Stimulated activated CD4-positive, alpha-beta T cell treated with anti-CD3 and anti-CD28 coated beads, TNF-alpha, amount 100 ng/mL, for 48 hours (primary cell): ENCODE measurements around the gene CTDSPL.

Source experiments
- DNase-seq, 3 donors: peaks; one replicate each; pipeline ENCODE4 v3.0.0-alpha.2; 2020; ENCODE audit warnings: low read depth in 3 of 3

The CTDSPL gene

DNA sequence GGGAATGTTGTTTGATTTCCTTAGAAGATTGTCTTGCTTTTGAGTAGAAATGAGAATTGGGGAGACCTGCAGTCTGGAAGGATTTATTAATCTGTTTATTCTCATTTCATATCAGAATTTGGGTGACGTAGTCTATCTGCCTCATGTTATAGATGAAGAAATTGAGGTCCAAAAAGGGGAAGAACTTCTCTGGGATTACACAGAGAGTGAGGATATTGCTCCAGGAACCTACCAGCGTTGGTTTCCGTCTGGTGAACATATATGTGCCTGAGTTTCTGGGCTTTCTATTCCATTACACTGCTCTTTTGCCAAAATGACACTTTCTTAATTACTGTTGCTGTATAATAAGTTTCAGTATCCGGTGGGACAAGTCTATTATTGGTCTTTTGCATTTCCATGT, 51.8 kb downstream of the CTDSPL start:
- DNase-seq = no peak

DNA sequence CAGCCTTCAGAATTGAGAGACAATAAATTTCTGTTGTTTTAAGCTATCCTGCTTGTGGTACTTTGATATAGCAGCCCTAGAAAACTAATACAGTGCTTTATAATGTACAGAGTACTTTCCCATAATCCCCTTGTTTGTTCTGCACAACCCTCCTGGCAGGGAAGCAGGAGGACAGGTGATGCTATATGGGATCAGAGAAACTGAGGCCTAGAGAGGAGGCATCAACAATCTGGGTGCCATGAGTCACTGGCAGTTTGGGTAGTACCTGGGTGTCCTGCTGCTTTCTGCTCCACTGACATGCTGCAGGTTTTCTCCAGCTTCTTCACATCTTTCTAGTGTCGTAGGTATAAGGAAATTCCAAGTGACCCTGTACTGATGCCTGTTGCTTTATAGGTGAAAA, 55.0 kb downstream of the CTDSPL start:
- DNase-seq = no peak

DNA sequence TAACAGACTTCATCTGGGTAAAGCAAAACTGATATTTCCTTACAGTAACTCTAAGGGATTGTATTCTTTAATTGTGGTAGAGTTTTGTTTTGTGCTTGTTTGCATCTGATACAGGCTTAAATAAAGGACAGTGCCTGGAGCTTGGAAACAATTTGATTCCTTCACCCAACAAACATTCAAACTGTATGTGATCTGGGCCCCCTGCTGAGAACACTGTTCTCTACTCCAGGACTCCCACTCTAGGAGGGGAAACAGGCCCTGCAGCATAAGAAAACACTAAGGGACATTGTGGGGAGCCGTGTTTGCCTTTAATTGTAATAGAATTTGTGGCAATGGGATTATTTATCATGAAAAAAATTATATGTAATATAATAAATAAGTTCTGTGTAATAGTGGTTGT, 56.9 kb downstream of the CTDSPL start:
- no peak for DNase-seq

DNA sequence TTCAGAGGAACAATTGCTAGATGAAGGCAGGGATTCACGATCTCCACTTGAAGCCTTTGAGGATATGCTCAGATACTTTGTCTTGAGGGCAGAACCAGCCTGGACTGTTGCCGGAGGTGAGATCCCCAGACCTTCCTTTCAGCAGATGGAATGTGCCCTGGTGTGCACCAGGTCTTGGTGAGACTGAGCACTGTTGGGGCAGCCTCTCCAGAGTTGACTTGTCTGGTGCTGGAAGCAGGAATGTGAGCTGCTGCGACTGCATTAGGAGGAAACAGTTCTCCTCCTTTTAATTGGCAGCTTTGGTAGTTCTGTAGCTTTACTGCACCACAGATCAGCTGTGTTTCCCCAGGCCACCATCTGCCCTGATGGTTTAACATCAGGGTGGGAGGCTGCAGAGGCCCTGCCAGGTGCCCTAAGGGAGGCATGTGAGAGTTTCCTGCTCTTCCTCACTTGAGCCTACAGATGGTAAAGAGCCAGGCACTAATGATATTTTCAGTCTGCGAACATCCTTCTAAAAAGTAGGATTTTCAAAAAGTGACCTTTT, 58.5 kb downstream of the CTDSPL start:
- no peak for DNase-seq

DNA sequence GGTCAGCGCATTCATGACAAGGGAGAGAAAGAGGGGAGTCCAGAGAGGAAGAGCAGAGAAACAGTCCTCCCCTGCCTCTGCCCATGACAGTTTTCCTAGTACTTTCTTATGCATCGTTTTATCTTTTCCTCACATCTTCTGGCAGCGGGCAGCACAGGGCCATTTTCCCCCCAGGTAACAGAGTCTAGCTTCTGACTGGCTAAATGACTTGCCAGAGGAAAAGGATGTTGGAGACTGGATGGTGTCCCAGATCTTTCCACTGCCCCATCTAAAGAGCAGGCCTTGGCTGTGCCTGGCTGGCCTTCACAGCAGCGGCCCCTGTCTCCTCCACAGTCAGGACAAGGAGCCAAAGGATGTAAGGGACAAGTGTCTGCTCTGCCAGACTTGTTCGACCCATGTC, 59.3 kb downstream of the CTDSPL start:
- no peak for DNase-seq

DNA sequence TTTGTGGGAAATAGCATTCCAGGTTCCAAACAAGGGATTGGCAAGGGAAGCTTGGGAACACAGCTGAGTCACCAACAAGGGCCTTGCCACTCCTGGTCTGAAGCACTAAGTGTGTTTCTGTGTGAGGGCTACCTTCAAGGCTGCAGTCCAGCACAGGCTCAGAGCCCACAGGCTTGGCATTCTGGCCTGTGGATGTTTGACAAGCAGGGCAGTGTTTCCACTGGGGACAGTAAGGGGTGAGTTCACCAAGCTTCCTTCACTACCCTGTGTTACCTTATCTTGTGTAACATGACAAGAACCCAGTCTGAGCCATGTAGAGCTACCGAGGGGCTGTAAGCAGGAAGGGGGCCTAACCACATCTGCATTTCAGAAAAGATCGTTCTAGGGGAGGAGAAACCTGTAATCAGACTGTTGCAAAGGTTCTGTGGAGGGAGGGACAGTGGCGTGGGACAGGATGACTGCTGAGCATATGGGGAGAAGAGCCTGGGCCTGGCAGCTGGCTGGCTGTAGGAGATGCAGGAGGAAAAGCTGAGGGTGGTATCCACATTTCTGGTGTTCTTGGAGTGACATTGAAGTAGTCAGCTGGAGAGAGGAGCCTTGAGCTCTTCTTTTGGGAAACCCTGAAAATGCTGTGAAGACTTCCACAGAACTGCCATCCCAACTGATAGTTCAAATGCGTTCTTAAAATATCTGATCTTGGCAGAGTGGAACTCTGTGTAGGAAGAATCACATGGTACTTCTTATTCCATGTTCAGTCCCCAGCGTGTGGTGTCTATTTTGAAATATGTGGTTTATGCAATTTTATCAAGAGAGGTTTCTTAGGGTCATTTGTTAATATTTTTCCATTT, 61.3 kb downstream of the CTDSPL start:
- no peak for DNase-seq

DNA sequence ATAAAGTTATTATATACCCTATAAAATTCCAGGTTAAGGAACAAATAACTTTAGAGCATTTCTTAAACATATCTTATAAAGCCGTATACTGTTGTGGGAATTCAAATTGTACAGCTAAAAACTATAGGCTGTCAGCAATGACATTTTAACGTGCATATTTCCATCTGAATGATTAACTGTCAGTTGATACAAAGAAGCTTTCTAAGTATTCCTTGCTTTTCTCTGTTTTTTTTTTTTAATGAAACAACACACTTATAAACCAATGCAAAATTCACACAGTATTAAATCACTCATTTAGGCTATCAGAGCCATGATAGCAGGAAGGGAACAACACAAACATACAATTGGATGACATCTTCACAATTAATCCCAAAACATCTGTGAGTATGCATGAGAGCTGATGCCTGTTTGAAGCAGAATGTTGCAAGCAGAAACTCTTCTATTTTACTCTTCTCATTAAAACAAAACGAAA, 61.9 kb downstream of the CTDSPL start:
- no peak for DNase-seq

DNA sequence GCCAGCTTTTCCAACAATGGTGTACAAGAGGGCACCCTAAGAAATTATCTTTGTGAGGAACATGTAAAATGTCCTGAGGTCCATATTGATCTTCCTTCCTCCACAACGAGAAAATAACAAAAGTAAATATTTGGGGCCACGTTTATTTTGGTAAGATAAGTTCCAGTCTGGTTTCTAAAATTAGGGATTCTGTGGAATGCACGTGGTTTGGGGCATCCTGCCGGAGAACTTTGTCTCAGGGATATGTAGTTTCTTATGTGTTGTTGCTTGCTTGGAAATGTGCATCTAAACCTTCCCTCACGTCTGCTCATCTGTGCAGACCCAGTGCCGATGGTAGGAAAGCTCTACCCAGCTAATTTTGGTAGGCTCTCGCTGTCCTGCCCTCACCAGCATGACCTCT, 62.8 kb downstream of the CTDSPL start:
- DNase-seq = no peak

DNA sequence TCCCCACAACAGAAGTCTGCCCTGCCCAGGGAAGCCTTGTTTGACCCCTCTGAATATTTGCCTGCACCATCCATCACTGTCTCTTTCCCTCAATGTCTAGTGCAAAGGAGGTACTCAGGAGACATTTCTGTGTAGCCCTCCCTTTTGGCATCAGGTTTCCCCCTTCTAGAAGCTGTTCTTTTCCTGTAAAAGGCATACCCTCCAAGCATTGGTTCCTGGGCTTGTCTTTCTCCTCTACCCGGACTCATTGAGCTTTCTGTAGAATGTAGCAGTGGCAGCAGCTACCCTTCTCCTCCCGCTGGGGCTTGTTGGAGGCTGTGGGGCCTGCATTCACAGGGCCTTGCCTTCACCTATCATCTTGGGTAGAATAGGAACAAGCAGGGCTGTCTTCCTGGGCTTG, 63.5 kb downstream of the CTDSPL start:
- DNase-seq = no peak

DNA sequence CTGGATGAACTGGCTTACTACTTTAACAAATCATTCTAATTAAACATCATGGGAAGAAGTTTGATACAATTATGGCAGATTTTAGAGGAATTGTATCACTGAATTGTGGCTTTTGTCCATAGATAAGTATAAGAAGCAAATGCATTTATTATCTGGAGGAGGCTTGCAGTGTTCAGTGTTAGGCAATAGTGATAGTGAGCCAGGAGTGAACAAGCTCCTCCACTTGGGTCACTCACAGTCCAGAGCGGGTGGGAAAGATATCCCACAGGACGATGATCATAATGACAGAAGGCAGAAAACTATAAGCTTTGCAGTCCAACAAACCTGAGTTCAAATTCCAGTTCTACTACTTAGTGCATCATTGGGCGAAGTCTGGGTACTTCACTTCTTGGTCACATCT, 64.9 kb downstream of the CTDSPL start:
- DNase-seq = no peak

DNA sequence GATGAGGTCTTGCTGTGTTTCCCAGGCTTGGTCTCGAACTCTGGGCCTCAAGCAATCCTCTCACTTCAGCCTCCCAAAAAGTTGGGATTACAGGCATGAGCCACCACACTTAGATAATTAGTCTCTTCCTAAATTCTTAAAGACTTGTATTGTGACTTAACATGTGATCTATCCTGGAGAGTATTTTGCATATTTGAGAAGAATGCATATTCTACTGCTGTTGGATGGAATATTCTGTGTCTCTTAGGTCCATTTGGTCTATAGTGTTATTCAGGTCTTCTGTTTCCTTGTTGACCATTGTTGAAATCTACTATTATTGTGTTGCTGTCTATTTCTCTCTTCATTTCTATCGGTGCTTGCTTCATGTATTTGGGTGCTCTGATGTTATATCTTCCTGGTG, 68.8 kb downstream of the CTDSPL start:
- DNase-seq = no peak

DNA sequence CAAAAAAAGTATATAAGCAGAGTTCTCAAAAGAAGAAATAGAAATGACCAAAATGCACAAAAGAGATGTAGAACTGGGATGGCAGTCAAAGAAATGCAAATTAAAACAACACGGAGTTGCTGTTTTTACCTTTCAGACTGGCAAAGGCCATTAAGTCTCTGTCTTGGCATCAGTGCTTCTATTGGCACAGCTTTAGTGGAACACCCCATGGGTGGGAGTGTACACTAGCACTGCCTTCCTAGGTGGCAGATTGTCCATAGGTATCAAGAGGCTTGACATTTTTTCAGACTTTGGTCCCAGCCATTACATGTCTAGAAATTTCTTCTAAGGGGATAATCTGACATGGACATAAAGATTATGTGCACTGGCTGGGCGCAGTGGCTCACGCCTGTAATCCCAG, 70.8 kb downstream of the CTDSPL start:
- DNase-seq = no peak

DNA sequence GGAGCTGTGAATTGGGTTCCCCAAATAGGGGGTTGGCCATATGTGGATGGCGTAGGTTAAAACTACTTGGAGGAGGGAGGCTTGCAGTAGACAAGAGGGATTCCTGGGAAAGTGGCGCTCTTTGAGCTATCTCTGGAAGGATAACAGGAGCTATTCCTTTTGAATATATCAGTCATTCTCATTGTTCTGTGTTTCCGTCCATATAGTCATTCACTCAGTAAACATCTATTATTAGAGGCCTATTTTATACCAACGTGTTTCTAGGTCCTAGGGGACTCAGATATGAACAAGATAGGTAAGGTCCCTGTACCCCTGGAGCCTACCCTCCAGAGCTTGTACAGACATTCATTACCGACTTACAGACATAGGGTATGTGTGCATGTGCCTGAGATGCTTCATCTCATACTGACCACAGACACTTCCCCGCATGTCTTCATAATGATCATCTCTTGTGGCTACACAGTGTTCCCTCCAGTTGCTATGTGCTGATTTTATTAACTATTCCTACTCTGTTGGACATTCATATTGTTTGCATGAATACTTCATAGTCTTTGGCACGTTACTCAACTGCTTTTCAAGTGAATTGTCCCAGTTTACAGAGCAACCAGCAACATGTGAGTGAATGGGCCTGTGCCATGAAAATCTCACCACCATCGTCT, 73.1 kb downstream of the CTDSPL start:
- DNase-seq = no peak

DNA sequence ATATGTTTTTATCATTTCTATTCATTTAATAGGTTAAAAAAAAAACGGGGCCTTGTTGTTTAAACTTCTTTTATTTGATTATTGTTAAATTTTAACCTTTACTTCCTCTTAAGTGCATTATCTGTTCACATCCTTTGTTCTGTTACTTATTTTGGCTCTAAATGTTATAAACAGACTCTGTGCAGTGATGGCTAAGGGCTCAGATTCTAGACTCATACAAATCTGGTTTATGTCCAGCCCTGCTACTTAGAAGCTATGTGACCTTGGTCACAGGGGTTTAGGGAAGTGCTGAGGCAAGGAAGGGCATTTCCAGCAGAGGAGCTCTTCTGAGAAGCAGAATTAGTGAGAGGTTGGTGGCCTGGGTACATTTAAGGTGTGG, 73.6 kb downstream of the CTDSPL start:
- no peak for DNase-seq

DNA sequence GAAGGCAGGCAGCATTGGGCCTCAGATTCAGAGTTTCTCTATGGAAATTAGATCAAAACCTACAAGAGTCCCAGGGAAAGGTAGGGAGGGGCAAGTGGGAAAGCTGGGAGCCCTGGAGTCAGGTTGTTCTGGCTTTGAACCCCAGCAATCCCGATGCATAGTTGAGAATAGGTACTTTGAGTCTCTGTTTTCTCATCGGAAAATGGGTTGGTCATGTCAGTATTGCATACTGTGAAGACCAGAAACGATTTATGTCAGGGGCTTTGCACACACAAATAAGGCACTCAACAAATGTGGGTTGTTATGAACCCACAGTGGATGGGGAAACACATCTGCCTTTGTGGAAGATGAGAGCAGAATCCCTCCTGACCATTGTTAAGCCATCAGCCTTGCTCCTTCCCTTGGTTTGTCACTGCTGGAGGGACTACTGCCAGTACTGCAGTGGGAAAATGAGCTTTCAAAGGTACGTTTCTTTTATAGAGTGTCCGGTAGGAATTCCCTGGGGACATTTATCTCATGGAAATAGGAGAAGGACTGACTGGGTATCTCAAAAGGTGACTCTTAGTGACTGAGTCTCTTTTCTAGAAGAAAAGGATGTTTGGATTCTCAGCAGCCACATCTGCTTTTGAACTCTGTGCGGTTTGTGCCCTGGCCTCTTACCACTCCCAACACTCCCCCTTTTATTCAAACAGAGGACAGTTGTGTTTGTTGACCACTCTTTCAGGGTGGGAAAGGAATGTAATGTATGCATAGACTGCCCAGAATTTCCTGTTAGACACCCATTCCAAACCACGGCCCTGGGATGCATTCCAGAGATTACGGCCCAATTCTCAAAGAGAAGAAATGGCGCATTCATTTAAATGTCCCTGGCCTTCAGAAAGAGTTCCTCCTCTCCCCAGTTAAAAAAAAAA, 74.3 kb downstream of the CTDSPL start:
- no peak for DNase-seq

DNA sequence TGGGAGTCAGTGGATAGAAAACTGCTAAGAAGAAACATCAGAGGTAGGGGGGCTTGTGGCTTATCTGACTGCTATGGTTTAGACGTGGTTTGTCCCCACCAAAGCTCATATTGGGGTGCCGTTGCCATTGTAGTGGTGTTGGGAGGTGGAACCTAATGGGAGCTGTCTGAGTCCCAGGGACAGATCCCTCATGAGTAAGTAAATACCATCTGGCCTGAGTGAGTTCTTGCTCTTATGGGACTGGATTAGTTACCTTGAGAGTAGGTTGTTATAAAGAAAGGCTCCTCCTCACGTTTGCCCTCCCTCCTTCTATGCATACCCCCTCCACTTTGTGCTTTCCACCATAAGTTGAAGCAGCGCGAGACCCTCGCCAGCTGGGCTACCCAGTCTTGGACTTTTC, 75.5 kb downstream of the CTDSPL start:
- DNase-seq = no peak

DNA sequence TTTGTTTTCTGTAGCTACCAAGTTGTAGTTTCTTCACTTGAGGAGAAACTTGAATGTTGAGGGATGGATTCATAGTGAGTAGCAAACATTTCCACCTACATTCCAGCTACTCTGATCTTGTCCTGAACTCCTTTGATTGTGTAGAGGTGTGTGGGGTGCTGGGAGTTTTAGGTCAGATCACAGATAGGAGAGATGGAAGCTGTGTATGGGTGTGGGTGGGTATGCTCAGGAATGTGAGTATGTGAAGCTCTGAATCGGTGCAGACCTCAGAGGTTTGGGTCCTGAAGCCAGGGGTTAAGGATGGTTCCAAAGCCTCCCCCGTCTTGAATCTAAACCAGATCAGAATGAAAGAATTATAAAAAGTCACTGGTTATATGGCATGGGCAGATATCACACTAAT, 76.3 kb downstream of the CTDSPL start:
- no peak for DNase-seq

DNA sequence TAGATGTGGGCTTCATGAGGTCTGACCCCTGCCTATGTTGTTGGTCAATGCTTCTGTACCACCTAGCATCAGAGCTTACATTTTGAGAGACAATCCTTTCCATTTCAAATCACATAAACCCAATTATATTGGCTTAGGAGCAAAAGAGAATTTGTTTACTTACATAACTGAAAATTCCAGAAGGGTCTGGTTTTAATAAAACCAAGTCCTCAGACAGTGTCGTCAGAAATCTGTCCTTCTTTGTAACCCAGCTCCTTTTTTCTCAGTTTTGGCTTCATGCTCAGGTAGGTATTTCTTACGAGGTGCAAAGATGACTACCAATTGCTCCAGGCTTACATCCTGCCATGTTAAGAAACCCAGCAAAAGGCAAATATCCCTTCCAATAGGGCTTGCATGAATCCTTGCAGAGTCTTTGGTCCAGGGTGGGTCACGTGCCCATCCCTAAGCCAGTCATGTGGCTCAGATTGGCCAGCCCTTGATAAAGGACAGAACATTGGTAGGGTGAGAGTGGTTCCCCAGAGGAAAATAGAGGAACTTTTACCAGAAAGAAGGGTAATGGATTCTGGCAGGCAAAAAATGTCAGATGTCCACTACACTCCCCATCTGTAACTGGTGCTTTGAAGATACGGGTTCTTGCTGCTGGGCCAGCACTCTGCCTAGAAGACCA, 78.7 kb downstream of the CTDSPL start:
- no peak for DNase-seq

DNA sequence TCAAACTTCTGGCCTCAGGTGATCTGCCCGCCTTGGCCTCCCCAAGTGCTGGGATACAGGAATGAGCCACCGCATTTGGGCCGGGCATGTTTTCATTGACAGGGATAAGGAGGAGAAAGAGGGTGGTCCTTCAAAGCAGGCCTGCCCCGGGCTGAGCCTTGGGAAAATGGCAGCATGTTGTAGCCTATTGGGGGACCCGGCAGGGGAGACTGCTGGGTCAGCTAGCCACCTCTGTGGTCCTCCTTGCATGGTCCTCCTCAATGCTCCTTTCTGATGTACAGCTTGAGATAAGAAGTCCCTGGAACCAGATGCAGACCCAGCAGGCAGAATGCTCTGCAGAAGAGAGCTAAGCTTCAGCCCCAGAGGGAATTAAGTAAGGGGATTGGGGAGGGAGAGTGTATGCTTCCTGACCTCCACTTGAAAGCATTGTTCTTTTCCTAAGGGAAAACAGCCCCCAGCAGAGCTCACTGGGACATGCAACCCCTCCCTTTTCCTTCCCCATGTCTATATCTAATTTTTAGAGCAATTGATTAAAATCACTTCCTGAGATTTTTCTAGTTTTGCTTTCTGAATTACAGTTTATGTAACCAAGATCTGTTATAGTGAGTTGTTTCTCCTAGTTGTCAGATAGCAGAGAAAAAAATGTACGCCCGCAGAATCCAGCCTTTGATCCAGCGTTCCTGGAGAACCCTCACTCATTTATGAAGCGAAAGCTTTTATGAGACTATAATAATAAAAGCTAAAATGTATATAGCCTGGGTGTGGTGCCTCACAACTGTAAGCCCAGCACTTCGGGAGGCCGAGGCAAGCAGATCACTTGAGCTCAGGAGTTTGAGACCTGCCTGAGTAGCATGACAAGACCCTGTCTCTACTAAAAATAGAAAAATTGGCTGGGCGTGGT, 80.2 kb downstream of the CTDSPL start:
- no peak for DNase-seq

DNA sequence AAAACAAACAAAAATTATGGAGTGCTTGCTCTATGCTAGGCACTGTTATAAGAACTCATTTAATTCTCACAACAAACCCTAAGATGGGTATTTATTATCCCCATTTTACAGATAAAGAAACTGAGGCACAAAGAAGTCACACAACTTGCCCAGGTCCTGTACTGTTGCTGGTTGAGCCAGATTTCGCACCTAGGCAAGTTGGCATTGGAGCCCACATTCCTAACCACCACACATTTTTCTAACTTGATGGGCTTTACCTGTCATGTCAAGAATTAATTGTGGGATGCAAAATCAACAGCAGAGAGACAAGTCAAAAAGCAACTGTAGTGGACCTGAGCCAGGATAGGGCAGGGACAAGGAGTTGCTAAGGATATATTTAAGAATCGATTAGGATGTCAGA, 81.0 kb downstream of the CTDSPL start:
- no peak for DNase-seq

DNA sequence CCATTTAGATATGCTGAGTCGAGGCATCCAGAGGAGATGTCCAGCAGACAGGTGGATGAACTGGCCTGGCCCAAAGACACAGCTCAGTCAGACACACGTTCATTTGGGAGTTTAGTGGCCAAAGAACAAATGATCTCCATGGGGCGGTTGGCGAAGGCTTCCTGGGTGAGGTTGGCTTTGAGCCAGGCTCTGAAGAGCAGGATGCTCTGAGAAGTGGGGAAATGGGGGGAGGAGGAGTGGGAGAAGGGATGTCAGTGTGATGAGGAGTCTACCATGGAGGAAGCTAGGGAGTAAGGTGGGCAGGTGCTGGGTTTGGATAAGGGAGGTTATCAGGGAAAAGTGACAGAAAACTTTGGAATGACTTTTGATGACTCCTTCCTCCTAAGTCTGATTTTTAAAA, 81.4 kb downstream of the CTDSPL start:
- DNase-seq = no peak
